Skeletal muscle cell (primary cell): ENCODE results near the gene LAMA3.

Experiments
- DNase-seq: peaks from one replicate; pipeline ENCODE4 v3.0.0-alpha.2; 2010; ENCODE audit warnings: low read depth
- H3K4me3 ChIP-seq: 2 replicates; pipeline ENCODE4 v1.5.1; 2011; ENCODE audit warnings: low read depth, mild to moderate bottlenecking, control low read depth, low read length, moderate library complexity

LAMA3 gene, protein sequence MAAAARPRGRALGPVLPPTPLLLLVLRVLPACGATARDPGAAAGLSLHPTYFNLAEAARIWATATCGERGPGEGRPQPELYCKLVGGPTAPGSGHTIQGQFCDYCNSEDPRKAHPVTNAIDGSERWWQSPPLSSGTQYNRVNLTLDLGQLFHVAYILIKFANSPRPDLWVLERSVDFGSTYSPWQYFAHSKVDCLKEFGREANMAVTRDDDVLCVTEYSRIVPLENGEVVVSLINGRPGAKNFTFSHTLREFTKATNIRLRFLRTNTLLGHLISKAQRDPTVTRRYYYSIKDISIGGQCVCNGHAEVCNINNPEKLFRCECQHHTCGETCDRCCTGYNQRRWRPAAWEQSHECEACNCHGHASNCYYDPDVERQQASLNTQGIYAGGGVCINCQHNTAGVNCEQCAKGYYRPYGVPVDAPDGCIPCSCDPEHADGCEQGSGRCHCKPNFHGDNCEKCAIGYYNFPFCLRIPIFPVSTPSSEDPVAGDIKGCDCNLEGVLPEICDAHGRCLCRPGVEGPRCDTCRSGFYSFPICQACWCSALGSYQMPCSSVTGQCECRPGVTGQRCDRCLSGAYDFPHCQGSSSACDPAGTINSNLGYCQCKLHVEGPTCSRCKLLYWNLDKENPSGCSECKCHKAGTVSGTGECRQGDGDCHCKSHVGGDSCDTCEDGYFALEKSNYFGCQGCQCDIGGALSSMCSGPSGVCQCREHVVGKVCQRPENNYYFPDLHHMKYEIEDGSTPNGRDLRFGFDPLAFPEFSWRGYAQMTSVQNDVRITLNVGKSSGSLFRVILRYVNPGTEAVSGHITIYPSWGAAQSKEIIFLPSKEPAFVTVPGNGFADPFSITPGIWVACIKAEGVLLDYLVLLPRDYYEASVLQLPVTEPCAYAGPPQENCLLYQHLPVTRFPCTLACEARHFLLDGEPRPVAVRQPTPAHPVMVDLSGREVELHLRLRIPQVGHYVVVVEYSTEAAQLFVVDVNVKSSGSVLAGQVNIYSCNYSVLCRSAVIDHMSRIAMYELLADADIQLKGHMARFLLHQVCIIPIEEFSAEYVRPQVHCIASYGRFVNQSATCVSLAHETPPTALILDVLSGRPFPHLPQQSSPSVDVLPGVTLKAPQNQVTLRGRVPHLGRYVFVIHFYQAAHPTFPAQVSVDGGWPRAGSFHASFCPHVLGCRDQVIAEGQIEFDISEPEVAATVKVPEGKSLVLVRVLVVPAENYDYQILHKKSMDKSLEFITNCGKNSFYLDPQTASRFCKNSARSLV (N-terminal part only)

GRCh38 chr18:23689031-23689615 is at the start of gene LAMA3:
Gene LAMA3 (plus strand): TSS chr18:23689453. CDS start chr18:23689684, 231 bp downstream.
- DNase-seq: no peak
- peak within 1 kb of the TSS; percentile 47 for H3K4me3 ChIP-seq

- no peak for DNase-seq
- no peak overlapping the region for H3K4me3 ChIP-seq
Observed at GRCh38 chr18:23640052-23640451, 49.2 kb upstream of the LAMA3 start.

DNA sequence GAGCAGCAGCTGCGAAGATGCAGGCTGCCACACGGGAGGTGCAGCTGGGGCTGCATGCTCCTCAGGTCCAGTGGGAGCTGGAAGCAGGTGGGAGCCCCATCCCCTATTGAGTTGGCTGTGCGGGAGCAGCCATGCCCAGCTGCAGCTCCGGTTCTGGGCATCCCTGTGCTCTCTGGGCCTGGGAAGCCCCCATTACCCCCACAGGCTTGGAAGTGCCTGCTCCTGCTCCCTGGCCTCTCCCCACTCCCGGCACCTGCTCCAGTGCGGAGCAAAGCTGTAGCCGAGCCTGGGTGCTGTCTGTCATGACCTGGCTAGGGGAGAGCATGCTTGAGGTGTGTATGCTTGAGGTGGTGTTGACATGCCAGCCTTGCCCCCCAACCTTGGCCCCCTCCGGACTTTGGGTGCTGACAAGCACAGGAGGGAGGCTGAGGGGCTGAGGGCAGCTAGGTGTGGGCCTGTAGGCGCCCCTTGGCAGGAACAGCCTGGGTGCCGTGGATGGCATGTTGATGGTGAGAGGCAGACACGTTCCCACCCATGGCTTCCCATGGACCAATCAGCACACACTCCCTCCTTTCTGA is 48.0 kb upstream of the LAMA3 start:
- no peak for DNase-seq
- no peak overlapping the region for H3K4me3 ChIP-seq

DNA sequence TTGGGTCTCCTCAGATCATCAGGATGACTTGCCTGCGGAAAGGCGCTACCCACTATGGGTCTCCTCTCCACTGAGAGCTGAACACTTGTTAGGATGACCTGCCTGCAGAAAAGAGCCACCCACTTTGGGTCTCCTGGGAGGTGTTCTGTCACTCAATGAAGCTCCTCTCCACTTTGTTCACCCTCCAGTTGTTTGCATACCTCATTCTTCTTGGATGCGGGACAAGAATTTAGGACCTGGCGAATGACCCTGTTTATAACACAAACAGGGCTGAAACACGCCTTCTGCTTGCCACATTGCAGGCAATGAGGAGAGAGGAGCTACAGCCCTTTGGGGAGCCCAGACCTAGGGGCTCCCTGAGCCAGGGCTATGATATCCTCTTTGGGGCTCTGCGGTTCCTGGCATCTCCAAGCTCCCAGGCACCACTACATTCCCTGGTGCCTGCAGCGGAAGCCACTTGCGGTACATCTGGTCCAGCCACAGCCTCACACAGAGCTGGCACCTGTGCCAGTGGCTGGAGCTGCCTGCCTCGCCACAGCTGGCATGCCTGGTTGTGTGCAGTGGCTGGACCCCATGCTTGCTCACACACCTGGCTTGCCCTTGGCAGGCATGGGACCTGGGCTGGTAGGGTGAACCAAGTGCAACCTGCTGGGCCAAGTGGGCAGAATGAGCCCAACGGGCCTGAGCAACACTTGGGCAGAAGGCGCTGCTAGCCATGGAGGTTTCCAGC is 47.2 kb upstream of the LAMA3 start:
- no peak overlapping the region for H3K4me3 ChIP-seq
- no peak for DNase-seq

- no peak for DNase-seq
Observed at GRCh38 chr18:23643815-23644490, 45.3 kb upstream of the LAMA3 start.

GRCh38 chr18:23645568-23646175 is 43.6 kb upstream of the LAMA3 start:
- H3K4me3 ChIP-seq: no peak overlapping the region
- DNase-seq: no peak

More at GRCh38 chr18:23643815-23644490, 45.3 kb upstream of the LAMA3 start:
- no peak overlapping the region for H3K4me3 ChIP-seq

DNA sequence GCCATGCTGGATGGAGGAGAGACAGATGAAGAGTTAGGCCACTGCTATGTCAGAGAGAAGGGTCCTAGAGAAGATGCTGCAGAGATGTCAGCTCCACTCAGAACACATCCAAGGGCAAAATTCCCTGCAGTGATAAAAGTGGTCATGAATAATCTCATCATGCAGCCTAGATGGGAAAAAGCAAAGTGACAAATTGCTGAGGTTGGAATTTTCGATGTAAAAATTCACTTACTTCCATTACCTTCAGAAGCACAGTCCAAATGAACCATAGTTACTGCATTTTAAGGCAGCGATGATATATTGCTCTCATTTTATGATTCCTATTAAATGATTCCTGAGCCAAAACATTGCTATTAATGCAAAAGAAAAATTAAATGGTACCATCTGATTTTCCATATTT is 43.0 kb upstream of the LAMA3 start:
- no peak overlapping the region for H3K4me3 ChIP-seq
- no peak for DNase-seq

DNA sequence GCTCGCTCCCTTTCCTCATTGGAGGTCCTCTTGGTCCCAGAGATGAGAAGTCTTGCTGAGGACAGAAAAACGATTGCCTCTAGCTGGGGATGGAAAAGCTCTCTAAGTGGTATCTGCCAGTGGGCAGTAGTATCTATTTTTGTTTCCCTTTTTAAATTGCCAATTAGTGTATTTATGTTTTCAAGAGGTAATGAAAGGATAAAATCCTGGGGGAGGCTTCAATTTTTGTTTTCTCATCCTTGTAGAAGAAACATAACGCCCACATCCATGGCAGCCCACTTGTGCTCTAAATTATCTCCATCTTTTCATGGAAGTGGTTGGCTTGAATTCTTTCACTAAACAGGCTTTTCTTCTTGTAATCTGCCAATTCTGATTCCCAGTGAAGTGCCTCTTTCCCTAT is 40.8 kb upstream of the LAMA3 start:
- H3K4me3 ChIP-seq: no peak overlapping the region
- no peak for DNase-seq

DNA sequence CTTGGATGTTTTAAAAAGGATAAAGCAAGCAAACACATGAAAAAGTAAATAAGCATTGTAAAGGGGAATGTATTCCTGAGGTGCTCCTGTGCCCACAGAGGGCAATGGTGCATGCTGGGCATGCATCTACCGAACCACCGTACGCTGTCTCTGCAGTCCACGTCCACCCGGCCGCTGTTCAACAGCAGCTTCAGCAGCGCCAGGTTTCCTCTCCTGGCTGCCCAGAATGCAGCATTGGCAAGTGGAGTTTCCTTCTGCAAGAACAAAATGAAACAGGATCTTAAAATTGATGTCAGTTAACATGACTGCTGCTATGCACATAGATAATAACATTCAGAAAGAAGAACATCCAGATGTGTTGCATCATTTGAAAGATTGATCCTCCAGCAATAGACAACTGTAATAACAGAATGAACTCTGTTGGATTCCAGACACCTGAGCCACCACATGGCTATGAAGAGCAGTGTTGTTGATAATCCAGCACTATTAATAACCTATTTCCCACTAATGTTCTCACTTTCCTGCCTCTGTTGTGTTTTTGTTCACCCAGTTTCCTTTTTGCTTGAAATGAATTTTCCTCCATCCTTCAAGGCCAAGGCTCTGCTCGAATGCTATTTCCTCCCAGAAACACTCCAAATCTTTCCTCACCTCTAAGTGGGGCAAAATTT is 40.2 kb upstream of the LAMA3 start:
- no peak for DNase-seq
- H3K4me3 ChIP-seq: no peak overlapping the region

- peak; percentile 79 for DNase-seq
Observed at GRCh38 chr18:23650968-23651927, 38.0 kb upstream of the LAMA3 start.

GRCh38 chr18:23652232-23652631 is 37.0 kb upstream of the LAMA3 start:
- no peak overlapping the region for H3K4me3 ChIP-seq
- no peak for DNase-seq

More at GRCh38 chr18:23650968-23651927, 38.0 kb upstream of the LAMA3 start:
- H3K4me3 ChIP-seq: no peak overlapping the region

GRCh38 chr18:23658285-23658684 is 31.0 kb upstream of the LAMA3 start:
- no peak for DNase-seq
- H3K4me3 ChIP-seq: no peak overlapping the region

DNA sequence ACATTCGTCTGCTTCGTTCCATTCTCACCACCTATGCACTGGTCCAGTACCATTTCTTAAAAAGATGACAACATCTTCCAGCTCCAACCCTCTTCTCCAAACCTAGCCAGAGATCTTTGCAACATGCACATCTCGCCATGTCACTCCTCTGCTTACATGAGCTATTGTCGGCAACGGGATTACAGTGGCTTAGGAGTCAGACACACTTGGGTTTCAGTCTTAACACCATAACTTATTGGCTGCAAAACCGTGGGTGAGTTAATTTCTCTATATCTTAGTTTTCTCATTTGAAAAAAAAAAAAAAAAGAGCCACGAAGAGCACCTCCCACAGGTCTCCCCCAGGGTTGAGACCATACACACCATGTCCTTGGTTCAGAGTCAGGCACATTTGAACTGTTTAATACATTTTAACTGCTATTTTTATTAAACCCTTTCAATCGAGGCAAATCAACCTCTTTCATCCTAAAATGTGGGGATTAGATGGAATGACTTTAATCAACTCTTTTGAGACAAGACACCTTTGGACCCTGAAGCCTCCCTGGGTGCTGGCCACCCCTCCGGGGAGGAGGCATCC is 27.4 kb upstream of the LAMA3 start:
- peak overlapping the region; percentile 41 for H3K4me3 ChIP-seq
- no peak for DNase-seq

- H3K4me3 ChIP-seq: peak within 1 kb of the TSS; percentile 41
- no peak for DNase-seq
Observed at GRCh38 chr18:23662309-23663263, 26.7 kb upstream of the LAMA3 start, which contains the start of gene ANKRD29. Gene ANKRD29 (minus strand): TSS chr18:23662911. CDS start chr18:23662730, 181 bp downstream.
